HFF-Myc (cell line): ENCODE results near the gene KCNH1.

Source experiments
- DNase-seq: peaks from one replicate; pipeline ENCODE4 v3.0.0-alpha.2; 2011; ENCODE audit warnings: low read depth; ENCODE audit errors: extremely low read depth
- H3K4me3 ChIP-seq: replicated peaks from 2 replicates; pipeline ENCODE4 v1.5.1; 2011; ENCODE audit warnings: low read depth, mild to moderate bottlenecking, control low read depth, low read length
- TF ChIP-seq, protein P1 (sequence below): IDR thresholded peaks from 2 replicates; pipeline ENCODE4 v1.5.1; 2012; ENCODE audit warnings: mild to moderate bottlenecking, low read depth, low read length, control low read depth; ENCODE audit errors: missing control alignments

KCNH1 gene

GRCh38 chr1:210739627-210740026 lies 394.3 kb downstream of the KCNH1 start:
- no peak overlapping the region for H3K4me3 ChIP-seq
- DNase-seq = no peak
- TF ChIP-seq, protein P1, sequence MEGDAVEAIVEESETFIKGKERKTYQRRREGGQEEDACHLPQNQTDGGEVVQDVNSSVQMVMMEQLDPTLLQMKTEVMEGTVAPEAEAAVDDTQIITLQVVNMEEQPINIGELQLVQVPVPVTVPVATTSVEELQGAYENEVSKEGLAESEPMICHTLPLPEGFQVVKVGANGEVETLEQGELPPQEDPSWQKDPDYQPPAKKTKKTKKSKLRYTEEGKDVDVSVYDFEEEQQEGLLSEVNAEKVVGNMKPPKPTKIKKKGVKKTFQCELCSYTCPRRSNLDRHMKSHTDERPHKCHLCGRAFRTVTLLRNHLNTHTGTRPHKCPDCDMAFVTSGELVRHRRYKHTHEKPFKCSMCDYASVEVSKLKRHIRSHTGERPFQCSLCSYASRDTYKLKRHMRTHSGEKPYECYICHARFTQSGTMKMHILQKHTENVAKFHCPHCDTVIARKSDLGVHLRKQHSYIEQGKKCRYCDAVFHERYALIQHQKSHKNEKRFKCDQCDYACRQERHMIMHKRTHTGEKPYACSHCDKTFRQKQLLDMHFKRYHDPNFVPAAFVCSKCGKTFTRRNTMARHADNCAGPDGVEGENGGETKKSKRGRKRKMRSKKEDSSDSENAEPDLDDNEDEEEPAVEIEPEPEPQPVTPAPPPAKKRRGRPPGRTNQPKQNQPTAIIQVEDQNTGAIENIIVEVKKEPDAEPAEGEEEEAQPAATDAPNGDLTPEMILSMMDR = no peak

DNA sequence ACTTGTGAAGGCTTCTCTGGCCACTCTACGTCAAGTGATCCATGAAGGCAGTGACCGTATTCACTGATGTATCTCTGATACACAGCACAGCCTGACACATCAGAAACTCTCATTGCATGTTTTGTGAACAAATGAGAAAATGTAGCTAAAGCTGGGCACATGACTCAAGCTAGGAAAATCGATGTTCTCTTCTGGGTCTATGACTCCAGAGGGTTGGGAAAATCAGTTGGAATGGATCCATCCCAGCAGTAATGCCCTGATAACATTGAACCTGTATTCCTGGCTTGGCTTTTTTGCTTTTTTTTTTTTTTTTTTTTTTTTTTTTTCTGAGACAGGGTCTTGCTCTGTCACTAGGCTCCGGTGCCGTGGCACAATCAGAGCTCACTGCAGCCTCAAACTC lies 395.7 kb downstream of the KCNH1 start:
- H3K4me3 ChIP-seq = no peak overlapping the region
- TF ChIP-seq, protein P1 = no peak
- DNase-seq = no peak

- DNase-seq = no peak
- TF ChIP-seq, protein P1 = no peak
- no peak overlapping the region for H3K4me3 ChIP-seq
Observed at GRCh38 chr1:210736713-210737112, 397.2 kb downstream of the KCNH1 start.

GRCh38 chr1:210731597-210731996 lies 402.4 kb downstream of the KCNH1 start:
- DNase-seq = no peak
- H3K4me3 ChIP-seq = no peak overlapping the region
- TF ChIP-seq, protein P1 = no peak

- no peak for DNase-seq
- TF ChIP-seq, protein P1 = no peak
- H3K4me3 ChIP-seq = no peak overlapping the region
Observed at GRCh38 chr1:210731193-210731592, 402.8 kb downstream of the KCNH1 start.

DNA sequence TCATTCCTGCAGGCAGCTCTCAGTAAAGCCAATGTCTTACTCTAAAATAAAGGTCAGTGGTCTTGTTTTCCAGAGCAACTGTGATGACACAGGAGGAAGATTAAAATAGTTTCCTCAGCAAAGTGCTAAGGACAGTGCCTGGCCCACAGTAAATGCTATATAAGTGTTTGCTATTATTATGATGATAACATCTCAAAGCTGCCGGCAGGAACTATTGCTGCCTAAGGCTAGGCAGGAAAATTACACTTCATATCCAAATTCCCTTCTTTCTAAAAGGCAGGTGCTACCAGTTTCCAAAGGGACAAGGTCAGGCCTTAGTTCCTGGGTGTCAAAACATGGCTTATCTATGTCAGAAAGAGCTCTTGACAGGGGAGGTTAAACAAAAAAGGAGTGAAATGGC lies 403.9 kb downstream of the KCNH1 start:
- no peak for DNase-seq
- no peak overlapping the region for H3K4me3 ChIP-seq

More for the DNA sequence above, 403.9 kb downstream of the KCNH1 start:
- TF ChIP-seq, protein P1 = no peak
